ENCODE data around the gene SMTN.

GRCh38 chr22:31048570-31048969 lies 32.5 kb upstream of the SMTN start:
- no peak for TF ChIP-seq POLR2A (IDR thresholded peaks at IDR 0.05)
- TF ChIP-seq EP300 (IDR thresholded peaks at IDR 0.05) = no peak
